GM20000 (cell line): Measurements from ENCODE around the gene FAIM2.

Experiments used
- DNase-seq: peaks from one replicate; pipeline ENCODE4 v3.0.0; 2012; ENCODE audit warnings: low spot score
- TF ChIP-seq, protein P1 (sequence below): IDR thresholded peaks from 2 replicates; pipeline ENCODE4 v1.5.1; 2012; ENCODE audit warnings: mild to moderate bottlenecking, control low read depth; ENCODE audit errors: extremely low read depth, missing control alignments

Gene FAIM2

DNA sequence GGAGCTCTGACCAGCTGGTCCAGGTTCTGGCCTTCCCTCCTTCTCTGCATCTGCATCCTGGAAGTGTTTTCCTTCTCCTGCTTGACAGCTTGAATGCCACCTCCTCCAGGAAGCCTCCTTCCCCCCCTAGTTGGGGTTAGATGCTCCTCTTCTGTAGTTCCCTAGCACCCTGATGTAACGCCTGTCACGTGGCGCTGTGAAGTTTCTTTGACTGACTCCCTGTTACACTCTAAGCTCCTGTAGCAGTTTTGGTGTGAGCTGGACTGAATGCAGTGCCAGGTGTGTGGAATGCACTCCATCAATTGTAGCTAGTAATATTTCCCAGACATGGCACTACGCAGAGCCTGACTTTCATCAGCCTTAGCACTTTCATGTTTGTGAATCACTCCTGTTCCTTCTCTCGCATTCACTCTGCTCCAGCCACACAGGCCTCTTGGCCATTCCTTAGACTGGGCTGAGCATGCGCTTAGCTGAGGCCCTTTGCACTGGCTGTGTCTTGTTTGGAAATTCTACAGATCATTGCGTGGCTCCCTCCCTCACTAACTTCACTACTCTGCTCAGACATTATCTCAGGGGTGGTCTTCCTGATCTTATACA, 2.1 kb upstream of the FAIM2 start:
- no peak for DNase-seq
- TF ChIP-seq, protein P1, sequence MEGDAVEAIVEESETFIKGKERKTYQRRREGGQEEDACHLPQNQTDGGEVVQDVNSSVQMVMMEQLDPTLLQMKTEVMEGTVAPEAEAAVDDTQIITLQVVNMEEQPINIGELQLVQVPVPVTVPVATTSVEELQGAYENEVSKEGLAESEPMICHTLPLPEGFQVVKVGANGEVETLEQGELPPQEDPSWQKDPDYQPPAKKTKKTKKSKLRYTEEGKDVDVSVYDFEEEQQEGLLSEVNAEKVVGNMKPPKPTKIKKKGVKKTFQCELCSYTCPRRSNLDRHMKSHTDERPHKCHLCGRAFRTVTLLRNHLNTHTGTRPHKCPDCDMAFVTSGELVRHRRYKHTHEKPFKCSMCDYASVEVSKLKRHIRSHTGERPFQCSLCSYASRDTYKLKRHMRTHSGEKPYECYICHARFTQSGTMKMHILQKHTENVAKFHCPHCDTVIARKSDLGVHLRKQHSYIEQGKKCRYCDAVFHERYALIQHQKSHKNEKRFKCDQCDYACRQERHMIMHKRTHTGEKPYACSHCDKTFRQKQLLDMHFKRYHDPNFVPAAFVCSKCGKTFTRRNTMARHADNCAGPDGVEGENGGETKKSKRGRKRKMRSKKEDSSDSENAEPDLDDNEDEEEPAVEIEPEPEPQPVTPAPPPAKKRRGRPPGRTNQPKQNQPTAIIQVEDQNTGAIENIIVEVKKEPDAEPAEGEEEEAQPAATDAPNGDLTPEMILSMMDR = no peak

DNA sequence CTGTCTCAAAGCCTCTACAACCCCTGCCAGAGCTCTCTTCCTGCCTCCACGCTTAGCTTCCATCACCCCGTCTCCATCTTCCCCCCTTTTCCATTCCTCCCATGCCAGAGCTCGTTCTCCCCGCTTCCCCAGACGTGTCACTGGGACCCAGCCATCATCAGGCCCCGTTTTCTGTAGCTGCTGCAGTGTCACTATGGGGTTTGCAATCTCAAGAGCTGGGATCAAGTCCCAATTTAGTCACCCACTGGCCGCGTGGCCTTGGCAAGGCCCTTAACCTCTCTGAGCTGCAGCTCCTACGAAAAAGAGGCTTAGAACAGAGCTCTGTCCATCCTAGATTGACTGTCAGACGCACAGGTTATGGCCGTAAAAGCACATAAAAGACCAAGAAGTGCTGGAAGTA, 901 bp upstream of the FAIM2 start:
- TF ChIP-seq, protein P1 = no peak
- no peak for DNase-seq

DNA sequence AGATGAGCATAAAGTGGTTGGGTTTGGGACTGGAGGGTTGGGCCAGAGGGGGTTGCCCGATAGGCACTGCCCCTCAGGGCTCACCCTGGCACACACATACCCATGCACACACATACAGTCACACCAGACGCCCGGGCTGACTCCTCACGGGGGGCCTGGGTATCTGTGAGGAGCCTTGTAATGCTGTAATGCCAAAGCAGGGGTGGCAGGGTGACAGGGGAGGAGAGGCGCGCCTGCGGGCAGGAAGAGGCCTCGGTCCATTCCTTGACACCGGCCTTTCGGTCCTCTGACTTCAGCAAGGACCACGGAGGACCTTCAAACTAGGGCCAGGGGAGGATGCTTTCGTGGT, 375 bp downstream of the FAIM2 start:
- no peak for DNase-seq
- TF ChIP-seq, protein P1 = no peak

GRCh38 chr12:49902399-49903350, 1.0 kb downstream of the FAIM2 start:
- TF ChIP-seq, protein P1 = no peak
- DNase-seq = no peak

- DNase-seq = no peak
- TF ChIP-seq, protein P1 = no peak
Measured at GRCh38 chr12:49901986-49902385, 1.7 kb downstream of the FAIM2 start.

DNA sequence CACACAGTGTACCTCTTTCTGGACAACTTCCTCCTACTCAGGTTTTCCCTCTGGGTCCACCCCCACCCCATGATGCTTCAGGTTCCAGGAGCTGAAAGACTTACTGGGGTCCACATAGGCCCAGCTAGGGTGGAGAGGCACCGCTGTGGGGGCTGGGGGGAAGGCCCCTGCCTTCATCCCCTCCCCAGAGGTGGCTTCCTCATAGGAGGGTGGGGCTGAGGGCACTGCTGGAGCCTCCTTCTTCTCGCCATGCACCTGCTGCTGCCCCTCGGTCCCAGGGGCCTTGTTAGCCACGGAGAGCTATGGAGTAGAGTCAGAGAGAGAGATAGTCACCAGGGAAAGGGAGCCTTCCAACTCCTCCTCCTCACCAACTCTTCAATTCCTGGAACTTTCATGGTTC, 2.7 kb downstream of the FAIM2 start:
- DNase-seq = no peak
- TF ChIP-seq, protein P1 = no peak

DNA sequence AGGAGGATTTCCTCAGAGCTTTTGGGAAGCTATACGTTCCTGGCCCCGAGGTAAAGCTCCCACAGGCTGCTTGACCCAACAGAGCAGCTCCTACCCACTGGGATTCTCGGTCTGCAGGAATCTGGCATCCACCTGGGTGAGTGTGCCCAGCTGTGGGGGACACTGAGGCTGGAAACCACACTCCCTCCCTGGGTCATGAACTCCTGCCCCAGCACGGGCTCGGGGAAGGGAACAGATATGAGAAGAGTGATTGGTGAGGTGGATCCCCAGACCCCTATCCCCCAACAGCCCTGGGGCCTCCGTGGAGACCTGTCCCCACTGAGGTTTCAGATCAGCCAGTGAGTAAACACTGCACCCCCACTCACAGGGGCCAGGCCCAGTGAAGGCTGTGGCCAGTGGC, 3.3 kb downstream of the FAIM2 start:
- no peak for DNase-seq

More for the DNA sequence above, 3.3 kb downstream of the FAIM2 start:
- TF ChIP-seq, protein P1 = no peak
